HG03460 (cell line): ENCODE measurements around the gene OR2M5.

Source experiments
- ATAC-seq: cut with Tn5 transposase; IDR thresholded peaks from one replicate; pipeline ENCODE4 v1.9.1; 2021; ENCODE audit not compliant: unreplicated experiment

The OR2M5 gene

GRCh38 chr1:248144513-248145198, at the start of gene OR2M5:
Gene OR2M5 (plus strand): TSS chr1:248145148. CDS start chr1:248145148, 0 bp downstream.
- no peak for ATAC-seq

- ATAC-seq, result no peak
These were observed 46.4 kb upstream of the OR2M5 start for GRCh38 chr1:248098529-248098928.

- no peak for ATAC-seq
These were observed 42.1 kb upstream of the OR2M5 start for GRCh38 chr1:248102847-248103246.

- ATAC-seq, result no peak
These were observed 33.8 kb upstream of the OR2M5 start for GRCh38 chr1:248111157-248111556.

GRCh38 chr1:248114890-248115289, 30.1 kb upstream of the OR2M5 start:
- no peak for ATAC-seq

- ATAC-seq, result no peak
These were observed 17.3 kb upstream of the OR2M5 start for GRCh38 chr1:248127653-248128052.

- ATAC-seq, result no peak
These were observed 8.1 kb upstream of the OR2M5 start for GRCh38 chr1:248136811-248137210.

- ATAC-seq, result no peak
These were observed 4.1 kb upstream of the OR2M5 start for GRCh38 chr1:248140846-248141245.

GRCh38 chr1:248143311-248143710, 1.6 kb upstream of the OR2M5 start:
- no peak for ATAC-seq

- no peak for ATAC-seq
These were observed 7.3 kb downstream of the OR2M5 start for GRCh38 chr1:248152056-248152827.

- no peak for ATAC-seq
These were observed 11.0 kb downstream of the OR2M5 start for GRCh38 chr1:248155927-248156326.

GRCh38 chr1:248158758-248159157, 13.8 kb downstream of the OR2M5 start:
- ATAC-seq, result no peak

- ATAC-seq, result no peak
These were observed 19.1 kb downstream of the OR2M5 start for GRCh38 chr1:248164031-248164430.

- no peak for ATAC-seq
These were observed 20.2 kb downstream of the OR2M5 start for GRCh38 chr1:248165186-248165585.

- ATAC-seq, result no peak
These were observed 29.6 kb downstream of the OR2M5 start, which contains the start of gene OR2M2 for GRCh38 chr1:248174521-248174920. Gene OR2M2 (plus strand): TSS chr1:248174821. CDS start chr1:248179986, 5,165 bp downstream.

- ATAC-seq, result no peak
These were observed 39.0 kb downstream of the OR2M5 start for GRCh38 chr1:248183996-248184395.

GRCh38 chr1:248187363-248187762, 42.4 kb downstream of the OR2M5 start:
- no peak for ATAC-seq

GRCh38 chr1:248189026-248189425, 44.1 kb downstream of the OR2M5 start:
- ATAC-seq, result no peak

GRCh38 chr1:248194117-248194516, 49.2 kb downstream of the OR2M5 start:
- ATAC-seq, result no peak
